K562 (cell line): Measurements from ENCODE around the gene KLHL25. TPM values are rescaled to one million over a fixed set of nuclear protein-coding genes. Genes with fewer than 3 reads are reported as not detected.

Experiments
- ATAC-seq: fragments of 200-7000 bp; cut with Tn5 transposase; 3 replicates; pipeline ENCODE4 v1.9.1; 2020; ENCODE audit warnings: moderate library complexity
- BruUV-seq: library from RNA; stranded (reverse); fragments of 400-500 nt; replicated peaks from 2 replicates; lab custom pipeline; 2021; lab: Mats Ljungman, UMichigan
- CTCF ChIA-PET: fragments of 300-600 bp; formaldehyde crosslinking; extraction: SDS; loops from one replicate; lab custom pipeline; 2021; ENCODE audit warnings: low intra/inter-chr PET ratio; lab: Yijun Ruan, JAX
- POLR2A ChIA-PET: fragments of 300-600, 350-650 bp; sonication (Branson Sonifier 250); formaldehyde crosslinking; extraction: SDS; loops from one replicate; lab custom pipeline; 2021; ENCODE audit warnings: antibody characterized with exemption, inconsistent platforms; lab: Yijun Ruan, JAX
- DNase-seq, 4 experiments: peaks; one replicate each; pipeline versions ENCODE4 v3.0.0 to v3.0.0-alpha.2; 2011 to 2018; ENCODE audit warnings: low spot score in 3 of 4, mixed read lengths in 3 of 4; ENCODE audit errors: extremely low read depth in 1 of 4
- FAIRE-seq: peaks from 2 replicates; lab custom pipeline; 2011; peaks lifted over from hg19 to GRCh38; lab: Jason Lieb, UNC
- H2AFZ ChIP-seq: 2 replicates; pipeline ENCODE4 v1.6.0; 2011; ENCODE audit warnings: low read depth, low read length, control low read depth, inconsistent platforms
- H3K27ac ChIP-seq: fragments of 200-600 bp; 3 replicates; pipeline ENCODE4 v1.8.0; 2011; ENCODE audit warnings: low read depth, mild to moderate bottlenecking, control low read depth, inconsistent platforms, low read length, moderate library complexity, mixed read lengths; ENCODE audit errors: extremely low read depth
- H3K27me3 ChIP-seq, 2 experiments: fragments of 300-600 bp in 1 of 2; 2 replicates in 1 of 2; 3 replicates in 1 of 2; pipeline versions ENCODE4 v1.6.0 to v1.8.0; 2011; ENCODE audit warnings: inconsistent platforms in 2 of 2, low read length in 2 of 2, mild to moderate bottlenecking in 1 of 2, mixed read lengths in 1 of 2, moderate library complexity in 1 of 2; ENCODE audit not compliant: control insufficient read depth in 2 of 2, insufficient read depth in 2 of 2
- H3K36me3 ChIP-seq: fragments of 300-600 bp; 3 replicates; pipeline ENCODE4 v1.8.0; 2011; ENCODE audit warnings: mild to moderate bottlenecking, low read length, inconsistent platforms; ENCODE audit not compliant: control insufficient read depth, insufficient read depth
- H3K4me1 ChIP-seq, 2 experiments: fragments of 200-600 bp in 1 of 2; replicated peaks in 1 of 2; 2 replicates in 1 of 2; 3 replicates in 1 of 2; pipeline versions ENCODE4 v1.5.1 to v1.8.0; 2011; ENCODE audit warnings: inconsistent platforms in 2 of 2, low read length in 2 of 2, mild to moderate bottlenecking in 1 of 2, mixed read lengths in 1 of 2, moderate library complexity in 1 of 2; ENCODE audit not compliant: control insufficient read depth in 2 of 2, insufficient read depth in 2 of 2
- H3K4me2 ChIP-seq: 2 replicates; pipeline ENCODE4 v1.6.1; 2011; ENCODE audit warnings: low read length, control low read depth, inconsistent platforms, mixed read lengths; ENCODE audit not compliant: insufficient read depth
- H3K4me3 ChIP-seq: fragments of 200-600 bp; sonication (generic), shearing (Covaris generic); 2 replicates; pipeline ENCODE4 v1.5.1; 2016; ENCODE audit warnings: control low read depth, inconsistent platforms
- H3K79me2 ChIP-seq: fragments of 200-600 bp; 3 replicates; pipeline ENCODE4 v1.8.0; 2011; ENCODE audit warnings: low read length, inconsistent platforms; ENCODE audit not compliant: control insufficient read depth, insufficient read depth
- H3K9ac ChIP-seq, 2 experiments: 2 replicates each; pipeline versions ENCODE4 v1.6.0 to v1.6.1; 2011; ENCODE audit warnings: low read depth in 2 of 2, low read length in 2 of 2, control low read depth in 1 of 2, inconsistent platforms in 1 of 2, mild to moderate bottlenecking in 1 of 2, mixed read lengths in 1 of 2; ENCODE audit not compliant: insufficient read depth in 1 of 2
- H3K9me1 ChIP-seq: one replicate; pipeline ENCODE4 v1.6.0; 2011; ENCODE audit warnings: inconsistent platforms, mild to moderate bottlenecking, low read length, moderate library complexity; ENCODE audit not compliant: control insufficient read depth, insufficient read depth
- H3K9me3 ChIP-seq: replicated peaks from 2 replicates; pipeline ENCODE4 v1.5.1; 2011; ENCODE audit warnings: low read depth, low read length, inconsistent platforms; ENCODE audit not compliant: control insufficient read depth, insufficient read depth
- H4K20me1 ChIP-seq: replicated peaks from 2 replicates; pipeline ENCODE4 v1.6.1; 2011; ENCODE audit warnings: low read length, inconsistent platforms, mixed read lengths; ENCODE audit not compliant: control insufficient read depth, insufficient read depth
- CTCFL ChIP-seq: IDR thresholded peaks from 2 replicates; pipeline ENCODE4 v1.6.1; 2011; ENCODE audit warnings: borderline replicate concordance, low read depth, mild to moderate bottlenecking, moderate library complexity, low read length; ENCODE audit not compliant: insufficient read depth, poor library complexity, severe bottlenecking
- CUX1 ChIP-seq: fragments of 200-800 bp; sonication (Bioruptor generic); IDR thresholded peaks from 2 replicates; pipeline ENCODE4 v1.6.1; 2016; ENCODE audit warnings: missing genetic modification characterization, missing compliant biosample characterization
- ETV5 ChIP-seq: sonication (generic); formaldehyde crosslinking; IDR thresholded peaks from 2 replicates; pipeline ENCODE4 v1.4.0; 2020; ENCODE audit warnings: low read depth, mild to moderate bottlenecking, missing genetic modification reagents
- PRDM10 ChIP-seq: fragments of 450-650 bp; IDR thresholded peaks from 2 replicates; pipeline ENCODE4 v1.6.1; 2018; ENCODE audit not compliant: partially characterized antibody
- TAF15 ChIP-seq: fragments of 200-400 bp; formaldehyde crosslinking; IDR thresholded peaks from 2 replicates; pipeline ENCODE4 v1.6.1; 2017; ENCODE audit warnings: mild to moderate bottlenecking, low read depth, low read length, moderate library complexity
- THRAP3 ChIP-seq: fragments of 450-650 bp; IDR thresholded peaks from 2 replicates; pipeline ENCODE4 v1.6.1; 2016; ENCODE audit warnings: mild to moderate bottlenecking, inconsistent platforms, borderline replicate concordance
- YY1 ChIP-seq, 3 experiments: IDR thresholded peaks; 2 replicates each; pipeline ENCODE4 v1.6.1; 2011; ENCODE audit warnings: low read length in 2 of 3, mild to moderate bottlenecking in 2 of 3, moderate library complexity in 2 of 3, borderline replicate concordance in 1 of 3, control low read depth in 1 of 3, low read depth in 1 of 3; ENCODE audit not compliant: insufficient read depth in 3 of 3, insufficient replicate concordance in 2 of 3, control insufficient read depth in 1 of 3, insufficient read length in 1 of 3; ENCODE audit errors: extremely low read depth in 1 of 3
- ZBTB17 ChIP-seq: fragments of 450-650 bp; formaldehyde crosslinking; IDR thresholded peaks from 2 replicates; pipeline ENCODE4 v1.4.0; 2020; ENCODE audit warnings: mild to moderate bottlenecking
- ZKSCAN8 ChIP-seq: fragments of 200-800 bp; sonication (Bioruptor generic); IDR thresholded peaks from 2 replicates; pipeline ENCODE4 v1.6.1; 2016; ENCODE audit warnings: missing genetic modification characterization, missing compliant biosample characterization
- ZNF133 ChIP-seq: fragments of 250-450 bp; sonication (Bioruptor Pico); IDR thresholded peaks from 2 replicates; pipeline ENCODE4 v1.4.0; 2020; ENCODE audit warnings: mild to moderate bottlenecking
- WGBS: fragments of 100-300 bp; shearing (Covaris generic); methylation state at CpG from one replicate; pipeline ENCODE4 v1.1.6; 2016; ENCODE audit warnings: low coverage, mixed read lengths; ENCODE audit not compliant: insufficient coverage; ENCODE audit errors: missing lambda C conversion rate; 5-methylcytosine and 5-hydroxymethylcytosine counted together
- in situ Hi-C: fragments of 300-500 bp; cut with MboI; formaldehyde crosslinking; loops from 4 replicates; pipeline ENCODE4 v1.15.0; 2018; ENCODE audit warnings: inconsistent platforms, mixed read lengths
- intact Hi-C: fragments of 100-400 bp; cut with micrococcal nuclease; formaldehyde crosslinking; loops from 2 replicates; pipeline ENCODE4 v1.14.2; 2022
- polyA plus RNA-seq, 8 experiments: library from polyadenylated mRNA; depleted of rRNA in 4 of 8; stranded (reverse) in 5 of 8; unstranded in 3 of 8; fragments of >200 nt; fragmentation: Nextera tagmentation in 2 of 8; fragmentation: Illumina TruSeq in 1 of 8; extraction: Ambion mirVana in 2 of 8; extraction: Trizol in 1 of 8; gene quantifications; 2 replicates each; pipeline versions ENCODE4 v1.2.1 to v1.2.3, GENCODE V29; 2011 to 2014; ENCODE audit warnings: inconsistent platforms in 1 of 8, missing spikeins in 1 of 8
- total RNA-seq, 7 experiments: library from RNA; depleted of rRNA in 6 of 7; stranded (reverse); fragments of >200 nt in 6 of 7; fragmentation: Illumina TruSeq in 2 of 7; extraction: Trizol in 2 of 7; gene quantifications; 2 replicates each; pipeline versions ENCODE4 v1.2.1 to v1.2.3, GENCODE V29; 2011 to 2021; ENCODE audit warnings: low replicate concordance in 1 of 7

Gene KLHL25
- total and polyA plus RNA-seq, 9 of the 15 experiments (the other 6 are each of a cell fraction or from before 2014, with no cell fraction given) = 0.04 to 0.14 (median 0.10) TPM; not detected in 3

- FAIRE-seq (no peak), ATAC-seq (no peak), DNase-seq (no peak)
- H3K9me1 ChIP-seq = no peaks in the 10 kb centered on the region
- H3K9me3 ChIP-seq = no peaks in the 10 kb centered on the region
- no peaks in the 10 kb centered on the region for H3K36me3 ChIP-seq
- no peaks in the 10 kb centered on the region for H3K4me1 ChIP-seq
- H3K27me3 ChIP-seq = peaks cover 16 to 35% of the 10 kb centered on the region in 2 experiments; a peak in 4 of 5 replicates
- no peak overlapping the region for H3K4me3 ChIP-seq
- ChIA-PET POLR2A (no interaction called here), CTCF (no interaction called here)
- H4K20me1 ChIP-seq = 0 out of 2 replicates have a peak, but pooled peaks cover 3% of the 10 kb centered on the region
- no peak overlapping the region for H3K4me2 ChIP-seq
- no peak overlapping the region for H2AFZ ChIP-seq
- H3K27ac ChIP-seq = no peak overlapping the region
- in situ Hi-C loops (no loop called here), intact Hi-C loops (no loop called here)
- TF ChIP-seq TAF15 = no peak
- no peak for TF ChIP-seq YY1 (IDR thresholded peaks at IDR 0.05; ENCODE audit: borderline replicate concordance in 1 of 3, control insufficient read depth in 1 of 3, extremely low read depth in 1 of 3, insufficient read depth in 3 of 3, insufficient read length in 1 of 3, insufficient replicate concordance in 2 of 3, low read depth in 1 of 3, low read length in 2 of 3)
- TF ChIP-seq CUX1 (CRISPR knock-in tag) = no peak
- no peak for TF ChIP-seq THRAP3
- no peak for TF ChIP-seq CTCFL
- TF ChIP-seq ZNF133 = no peak
- no peak for TF ChIP-seq ZKSCAN8
- TF ChIP-seq ZBTB17 (CRISPR knock-in tag) = no peak
- no peak for TF ChIP-seq PRDM10
- no peak for TF ChIP-seq ETV5
- 0% methylated on average over 7 of the region's 7 CpGs for WGBS
- H3K79me2 ChIP-seq = no peaks in the 10 kb centered on the region
- H3K9ac ChIP-seq = no peak overlapping the region
- no TSS peak for BruUV-seq
Observed at GRCh38 chr15:85781099-85781498, 13.6 kb downstream of the KLHL25 start.
